ENCODE data around the gene CATSPERB. TPM values are rescaled to one million over a fixed set of nuclear protein-coding genes. Genes with fewer than 3 reads are reported as not detected.

Gene CATSPERB
- total and polyA plus RNA-seq, 2 experiments from 2014 or later = 0.27 to 0.38 TPM

- H4K20me1 ChIP-seq (replicated peaks; ENCODE audit: insufficient read depth) = no peaks in the 10 kb centered on the region
- H3F3A ChIP-seq (replicated peaks; ENCODE audit: low read depth) = no peaks in the 10 kb centered on the region
- H3K27ac ChIP-seq (ENCODE audit: low read depth) = no peak overlapping the region
- no peak overlapping the region for H3K4me3 Mint-ChIP-seq
- ATAC-seq (no peak), DNase-seq (ENCODE audit: low spot score) (peak; percentile 4)
- no peaks in the 10 kb centered on the region for H3K27me3 ChIP-seq (ENCODE audit: insufficient read depth)
- peaks cover 13% of the 10 kb centered on the region for H3K9me3 Mint-ChIP-seq
- no peak overlapping the region for H3K4me2 ChIP-seq
- peaks cover 5% of the 10 kb centered on the region; the same call in 1 of the 2 replicates for H3K9me2 ChIP-seq (ENCODE audit: insufficient read depth)
- peaks cover 8% of the 10 kb centered on the region; the same call in 2 of the 3 replicates for H3K36me3 Mint-ChIP-seq (ENCODE audit: low read depth)
- no peaks in the 10 kb centered on the region for H3K79me2 ChIP-seq (replicated peaks; ENCODE audit: insufficient read depth)
- H3K4me1 ChIP-seq (ENCODE audit: insufficient read depth) = no peaks in the 10 kb centered on the region
- H2AFZ ChIP-seq = 0 out of 2 replicates have a peak overlapping the region, but pooled peaks have one; percentile 3
- TF ChIP-seq STAT1 (IDR thresholded peaks at IDR 0.05; ENCODE audit: unreplicated experiment) (no peak), JUNB (IDR thresholded peaks at IDR 0.05; ENCODE audit: unreplicated experiment) (no peak), CREB1 (CRISPR knock-in tag; IDR thresholded peaks at IDR 0.05; ENCODE audit: low read depth) (no peak), EZH2 (IDR thresholded peaks at IDR 0.05; ENCODE audit: low read depth, unreplicated experiment) (no peak), EZH2phosphoT487 (IDR thresholded peaks at IDR 0.05; ENCODE audit: unreplicated experiment) (no peak), ZNF462 (CRISPR knock-in tag; IDR thresholded peaks at IDR 0.05) (no peak), NANOG (IDR thresholded peaks at IDR 0.05; ENCODE audit: borderline replicate concordance) (no peak), ZNF114 (CRISPR knock-in tag; IDR thresholded peaks at IDR 0.05) (no peak), CTCF (conservative IDR thresholded peaks at IDR 0.05; ENCODE audit: low read depth in 2 of 2) (no peak), REST (IDR thresholded peaks at IDR 0.05; ENCODE audit: unreplicated experiment) (no peak), ZNF331 (CRISPR knock-in tag; IDR thresholded peaks at IDR 0.05; ENCODE audit: low read depth) (no peak), ETS1 (IDR thresholded peaks at IDR 0.05) (no peak), POLR2AphosphoS5 (IDR thresholded peaks at IDR 0.05; ENCODE audit: low read depth) (no peak)
- no peaks in the 10 kb centered on the region for H3K27me3 Mint-ChIP-seq (ENCODE audit: insufficient read depth, low read depth, poor library complexity)
- H3K4me3 ChIP-seq = no peak overlapping the region
- H3K27ac Mint-ChIP-seq = no peak overlapping the region
- peaks cover 4% of the 10 kb centered on the region; the same call in 1 of the 2 replicates for H3K36me3 ChIP-seq (ENCODE audit: insufficient read depth)
- H3K4me1 Mint-ChIP-seq = no peaks in the 10 kb centered on the region
These were observed 46.3 kb downstream of the CATSPERB start for GRCh38 chr14:91685600-91685999.

Measured in GM23338 (cell line).